NCI-H1436 treated with DMSO at 0.1 percent for 48 hours (cell line): Measurements from ENCODE around the gene GSTM4.
"Not testable (repeated sequence)": the region's sequence is repeated elsewhere in the genome, so short reads cannot be mapped to it uniquely, and the experiment has no call there.

Experiments
- DNase-seq: peaks from one replicate; lab custom pipeline; 2025; lab: John Stamatoyannopoulos, UW

GSTM4 gene

DNA sequence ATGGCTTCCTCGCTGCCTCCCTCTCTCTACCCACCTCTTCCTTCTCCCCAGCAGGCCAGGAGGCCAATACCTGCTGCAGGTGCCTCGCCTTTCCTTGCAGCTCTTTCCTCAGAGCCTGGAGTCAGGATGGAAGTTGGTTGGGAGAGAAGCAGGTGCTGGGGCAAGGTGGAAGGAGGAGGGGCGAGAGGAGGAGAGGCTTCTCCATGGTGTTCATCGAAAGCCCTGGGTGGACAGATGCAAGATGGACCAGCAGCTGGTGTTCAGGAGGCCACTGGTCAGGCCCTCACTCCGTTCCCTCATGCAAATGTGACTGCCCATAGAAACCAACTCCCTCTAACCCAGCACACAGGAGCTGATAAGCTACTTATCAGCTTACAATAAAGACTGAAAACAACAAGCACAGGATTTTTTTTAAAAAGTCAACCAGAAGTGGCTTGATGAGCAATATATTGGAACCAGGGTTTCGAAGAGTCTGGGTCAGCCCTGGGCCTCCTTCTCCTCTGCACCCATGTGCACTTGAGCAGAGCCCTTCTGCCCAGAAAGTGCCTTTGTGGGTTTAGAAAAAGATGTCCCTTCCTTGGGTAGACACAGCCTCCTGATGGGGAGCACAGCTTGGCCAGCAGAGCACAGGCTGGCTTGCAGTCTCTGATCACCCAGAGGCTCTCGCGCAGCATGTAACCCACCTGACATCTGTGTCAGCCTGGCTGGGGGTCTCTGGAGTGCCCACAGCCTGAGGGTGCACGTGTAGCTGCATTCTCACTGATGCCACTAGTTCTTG, 16.6 kb upstream of the GSTM4 start:
- DNase-seq: no peak

DNA sequence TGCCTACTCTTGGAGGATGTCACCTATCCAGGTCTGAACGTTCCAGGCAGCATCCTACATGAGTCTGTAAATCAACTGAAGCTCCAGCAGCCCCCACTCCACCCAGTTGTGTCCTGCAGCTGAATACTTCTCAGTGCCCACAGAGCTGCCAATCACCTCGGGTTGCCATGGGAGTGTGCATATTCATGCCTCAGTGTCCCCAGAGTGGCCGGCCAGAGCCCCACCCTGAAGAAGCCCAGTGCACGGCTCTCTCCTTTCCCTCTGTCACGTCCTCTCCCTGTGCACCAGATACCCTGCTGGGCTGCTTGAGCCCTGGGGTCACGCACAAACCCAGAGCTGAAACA, 16.1 kb upstream of the GSTM4 start:
- no peak for DNase-seq

DNA sequence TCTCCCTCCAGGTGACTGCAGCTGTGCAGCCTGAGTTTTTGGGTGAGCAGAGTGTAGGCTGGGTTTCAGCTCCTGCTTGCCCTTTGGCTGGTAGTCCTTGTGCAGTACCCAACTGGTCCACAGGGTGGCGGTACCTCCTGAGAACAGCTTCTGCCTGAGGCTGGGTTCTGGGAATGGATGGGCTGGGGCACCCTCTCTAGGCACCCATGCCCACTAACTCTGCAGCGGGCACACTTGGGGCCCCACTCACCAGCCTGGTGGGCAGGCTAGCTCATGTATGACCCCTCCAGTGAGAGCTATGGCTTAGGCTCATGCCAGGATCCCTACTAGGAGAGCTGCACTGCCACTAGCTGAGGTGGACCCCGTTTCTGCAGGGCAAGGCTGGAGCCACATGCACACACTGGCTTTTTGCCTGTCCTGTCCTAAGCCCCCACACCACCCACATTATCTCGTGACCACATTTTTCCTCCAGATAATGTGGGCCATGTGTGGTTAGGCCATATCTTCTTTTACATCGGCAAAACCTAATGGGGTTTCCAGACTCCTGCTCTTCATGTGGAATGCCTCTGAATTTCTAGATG, 15.5 kb upstream of the GSTM4 start:
- DNase-seq: no peak

- DNase-seq: no peak
Observed at GRCh38 chr1:109641078-109641740, 14.7 kb upstream of the GSTM4 start.

- DNase-seq: no peak
Observed at GRCh38 chr1:109641861-109642260, 14.0 kb upstream of the GSTM4 start.

GRCh38 chr1:109642626-109643025, 13.3 kb upstream of the GSTM4 start:
- DNase-seq: no peak

GRCh38 chr1:109643385-109644230, 12.3 kb upstream of the GSTM4 start:
- DNase-seq: no peak

GRCh38 chr1:109644670-109645069, 11.2 kb upstream of the GSTM4 start:
- no peak for DNase-seq

GRCh38 chr1:109649491-109649914, 6.4 kb upstream of the GSTM4 start:
- DNase-seq: no peak

DNA sequence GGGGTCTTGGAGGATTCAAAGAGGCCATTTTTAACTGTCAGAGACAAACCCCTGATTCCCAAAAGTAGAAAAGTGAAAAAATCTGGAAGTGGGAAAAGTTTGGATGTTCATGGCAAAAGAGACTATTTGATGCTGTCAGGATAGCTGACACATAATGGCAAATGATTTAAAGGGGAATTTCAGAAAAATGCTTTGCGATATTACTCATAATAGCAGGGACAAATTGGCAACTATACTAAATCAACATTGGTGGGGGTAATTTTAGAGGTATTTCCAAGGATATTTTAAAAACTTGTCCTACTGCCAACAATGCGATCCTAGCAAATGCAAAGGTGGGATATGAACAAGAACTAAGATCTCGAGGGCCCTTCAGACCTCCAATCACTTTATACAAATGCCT, 5.3 kb upstream of the GSTM4 start:
- DNase-seq: no peak

DNA sequence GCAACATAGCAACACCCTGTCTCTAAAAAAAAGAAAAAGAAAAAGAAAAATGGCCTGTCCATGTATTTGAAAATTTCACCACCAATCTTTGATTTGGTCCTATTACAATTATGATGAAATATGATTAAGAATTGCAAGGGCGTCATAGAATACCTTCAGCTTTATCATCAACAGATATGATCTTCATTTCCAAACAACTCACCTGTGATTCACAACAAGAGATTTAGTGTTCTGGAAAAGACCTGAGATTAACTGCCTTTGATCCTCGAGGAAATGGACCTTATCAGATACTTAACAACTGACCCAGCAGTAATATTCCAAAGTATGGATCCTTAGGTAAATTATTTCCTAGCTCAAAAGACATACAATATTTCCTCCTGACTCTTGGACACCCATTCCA, 3.5 kb upstream of the GSTM4 start:
- no peak for DNase-seq

GRCh38 chr1:109653306-109653705, 2.6 kb upstream of the GSTM4 start:
- DNase-seq: no peak

DNA sequence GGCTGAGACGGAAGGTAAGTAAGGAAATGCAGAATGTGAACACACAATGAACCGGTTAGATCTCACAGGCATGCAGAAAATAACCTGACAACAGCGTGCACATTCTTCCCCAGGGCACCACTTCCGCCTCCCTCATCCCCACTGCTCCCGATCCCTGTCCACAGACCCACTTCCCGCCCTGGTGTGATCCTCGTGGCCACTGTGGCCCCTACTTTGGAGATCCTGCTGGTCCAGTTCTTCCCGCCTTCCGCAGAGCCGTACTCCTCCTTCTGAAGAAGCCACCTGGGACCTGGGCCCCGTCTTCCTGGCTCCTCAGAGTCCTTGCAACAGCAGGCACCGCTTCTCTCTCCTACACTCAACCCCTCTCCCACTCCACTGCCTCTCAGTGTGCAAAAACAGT, 1.4 kb upstream of the GSTM4 start:
- no peak for DNase-seq

- DNase-seq: no peak
Observed at GRCh38 chr1:109657395-109657794, 1.5 kb downstream of the GSTM4 start.

GRCh38 chr1:109657970-109658369, 2.1 kb downstream of the GSTM4 start:
- no peak for DNase-seq

GRCh38 chr1:109658533-109659042, 2.7 kb downstream of the GSTM4 start:
- no peak for DNase-seq

DNA sequence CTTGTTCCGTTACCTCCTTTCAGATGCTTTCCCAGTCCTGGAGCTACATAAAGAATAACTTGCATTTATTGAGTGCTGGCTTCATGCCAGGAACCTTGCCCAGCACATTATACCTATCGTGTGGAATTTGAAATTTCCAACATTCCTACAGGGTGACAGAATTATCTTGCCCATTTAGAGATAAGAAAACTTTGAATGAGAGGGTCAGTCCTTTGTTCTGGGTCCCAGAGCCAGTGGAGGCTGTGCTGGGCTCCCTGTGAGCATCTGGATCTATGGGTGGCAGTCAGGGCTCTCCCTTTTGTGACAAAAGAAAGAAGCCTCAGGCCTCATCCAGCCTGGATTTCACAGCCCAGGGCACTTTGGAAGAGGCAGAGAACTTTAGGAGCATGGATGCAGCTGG, 3.2 kb downstream of the GSTM4 start:
- no peak for DNase-seq

- DNase-seq: no peak
Observed at GRCh38 chr1:109659997-109660690, 4.2 kb downstream of the GSTM4 start.

DNA sequence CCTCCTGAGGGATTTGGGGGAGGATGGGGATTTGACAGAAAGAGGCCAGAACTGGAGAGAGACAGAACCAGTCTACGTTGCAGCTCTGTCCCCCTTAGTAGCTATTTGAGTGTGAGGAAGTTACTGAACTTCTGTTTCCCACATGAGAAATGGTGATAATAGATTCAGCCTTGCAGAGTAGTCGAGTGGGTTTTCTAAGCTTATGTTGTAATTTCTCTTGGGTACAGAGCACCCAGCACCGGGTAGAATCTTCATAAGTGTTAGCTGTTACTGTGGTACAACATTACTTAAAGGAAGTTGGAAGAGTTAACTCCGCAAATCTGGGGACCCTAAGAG, 4.8 kb downstream of the GSTM4 start:
- DNase-seq: not testable (repeated sequence)

DNA sequence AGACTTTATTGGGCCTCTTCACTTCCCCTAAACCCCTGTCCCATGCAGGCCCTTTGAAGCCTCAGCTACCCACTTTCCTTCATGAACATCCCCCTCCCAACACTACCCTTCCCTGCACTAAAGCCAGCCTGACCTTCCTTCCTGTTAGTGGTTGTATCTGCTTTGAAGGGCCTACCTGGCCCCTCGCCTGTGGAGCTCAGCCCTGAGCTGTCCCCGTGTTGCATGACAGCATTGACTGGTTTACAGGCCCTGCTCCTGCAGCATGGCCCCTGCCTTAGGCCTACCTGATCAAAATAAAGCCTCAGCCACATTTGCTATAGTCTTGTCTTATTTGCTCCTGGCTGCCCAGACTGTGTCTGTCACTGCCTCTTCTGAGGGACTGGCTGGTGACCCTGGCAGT, 5.5 kb downstream of the GSTM4 start:
- no peak for DNase-seq

DNA sequence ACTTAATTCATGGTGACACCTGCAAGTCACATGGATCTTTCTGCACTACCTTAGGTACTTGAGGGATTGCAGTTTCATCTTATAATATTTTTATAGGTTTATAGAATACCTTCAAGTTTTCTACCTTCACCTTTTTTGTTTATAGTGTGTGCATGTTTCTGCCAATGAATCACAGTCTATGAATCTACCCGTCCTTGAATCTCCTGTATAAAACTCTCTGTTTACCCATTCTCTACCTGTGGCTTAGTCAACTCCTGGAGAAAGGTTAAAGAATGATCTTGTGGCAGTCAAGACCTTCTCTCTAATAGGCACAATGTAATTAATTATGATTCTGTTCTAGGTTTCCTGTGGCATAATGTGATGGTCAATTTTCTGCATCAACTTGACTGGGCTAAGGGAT, 8.8 kb downstream of the GSTM4 start:
- no peak for DNase-seq
